ENCODE results near the gene CAMK1D.

GRCh38 chr10:12880423-12880822 is 531.1 kb downstream of the CAMK1D start:
- TF ChIP-seq POLR2A (IDR thresholded peaks at IDR 0.05; ENCODE audit: extremely low read depth, insufficient read length) (no peak), CTCF (IDR thresholded peaks at IDR 0.05; ENCODE audit: low read depth, low read length) (no peak)

Data from NB4 (cell line).